HFF-Myc (cell line): ENCODE data around the gene PHOSPHO2.

Experiments used
- DNase-seq: peaks from one replicate; pipeline ENCODE4 v3.0.0-alpha.2; 2011; ENCODE audit warnings: low read depth; ENCODE audit errors: extremely low read depth
- H3K4me3 ChIP-seq: replicated peaks from 2 replicates; pipeline ENCODE4 v1.5.1; 2011; ENCODE audit warnings: low read depth, mild to moderate bottlenecking, control low read depth, low read length
- CTCF ChIP-seq: IDR thresholded peaks from 2 replicates; pipeline ENCODE4 v1.5.1; 2012; ENCODE audit warnings: mild to moderate bottlenecking, low read depth, low read length, control low read depth; ENCODE audit errors: missing control alignments

PHOSPHO2 gene

GRCh38 chr2:169714699-169715098 is 20.4 kb downstream of the PHOSPHO2 start:
- H3K4me3 ChIP-seq, result no peak overlapping the region
- TF ChIP-seq CTCF, result no peak
- no peak for DNase-seq

- no peak for DNase-seq
- TF ChIP-seq CTCF, result no peak
- peak overlapping the region; percentile 6; the same call in 1 of the 2 replicates for H3K4me3 ChIP-seq
Measured at GRCh38 chr2:169715379-169716237, 21.3 kb downstream of the PHOSPHO2 start.

- DNase-seq, result peak; percentile 96
- H3K4me3 ChIP-seq, result no peak overlapping the region
- no peak for TF ChIP-seq CTCF
Measured at GRCh38 chr2:169716238-169716886, 22.1 kb downstream of the PHOSPHO2 start.

GRCh38 chr2:169716938-169717690 is 22.8 kb downstream of the PHOSPHO2 start:
- TF ChIP-seq CTCF, result no peak
- no peak overlapping the region for H3K4me3 ChIP-seq
- DNase-seq, result no peak

- TF ChIP-seq CTCF, result no peak
- DNase-seq, result no peak
- no peak overlapping the region for H3K4me3 ChIP-seq
Measured at GRCh38 chr2:169717691-169718063, 23.4 kb downstream of the PHOSPHO2 start.

- no peak for DNase-seq
- H3K4me3 ChIP-seq, result no peak overlapping the region
- no peak for TF ChIP-seq CTCF
Measured at GRCh38 chr2:169718930-169719504, 24.7 kb downstream of the PHOSPHO2 start.
